ENCODE data around the gene ERC1.

DNA sequence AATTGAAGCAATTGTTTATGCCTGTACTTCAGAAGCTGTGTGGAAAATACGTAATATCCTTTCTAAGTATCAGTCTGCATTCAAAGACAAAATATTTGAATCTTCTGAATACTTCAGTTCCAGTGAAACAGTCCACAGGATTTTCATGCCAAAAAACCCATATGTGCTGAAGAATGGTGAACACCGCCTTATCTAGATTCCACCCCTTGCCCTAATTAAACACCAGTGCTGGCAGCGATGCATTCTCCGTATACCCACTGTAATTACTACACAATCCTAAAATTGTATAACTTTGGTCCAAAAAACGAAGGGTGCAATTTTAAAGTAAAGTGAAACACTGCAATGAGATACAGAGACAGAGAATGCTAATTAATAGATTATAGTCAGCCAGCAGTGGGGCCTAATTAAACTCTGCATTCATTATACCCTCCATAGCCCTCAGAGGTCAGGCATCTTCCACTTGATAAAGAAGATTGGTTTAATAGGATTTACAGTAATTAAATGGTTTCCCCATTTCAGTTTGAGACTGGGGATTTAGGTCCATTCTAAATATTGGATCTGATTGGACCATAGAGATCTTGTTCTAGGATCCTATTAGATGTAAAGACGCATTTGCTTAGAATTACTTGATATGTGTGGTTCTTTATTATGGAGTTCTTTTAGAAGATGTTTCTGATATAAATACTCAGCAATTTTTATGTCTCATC lies 43.9 kb downstream of the ERC1 start:
- TF ChIP-seq POLR2A (IDR thresholded peaks at IDR 0.05; ENCODE audit: low read depth, low read length): no peak
- TF ChIP-seq TAF1 (IDR thresholded peaks at IDR 0.05; ENCODE audit: low read depth, low read length): no peak
